ENCODE measurements around the gene FNDC3A.

The FNDC3A gene

DNA sequence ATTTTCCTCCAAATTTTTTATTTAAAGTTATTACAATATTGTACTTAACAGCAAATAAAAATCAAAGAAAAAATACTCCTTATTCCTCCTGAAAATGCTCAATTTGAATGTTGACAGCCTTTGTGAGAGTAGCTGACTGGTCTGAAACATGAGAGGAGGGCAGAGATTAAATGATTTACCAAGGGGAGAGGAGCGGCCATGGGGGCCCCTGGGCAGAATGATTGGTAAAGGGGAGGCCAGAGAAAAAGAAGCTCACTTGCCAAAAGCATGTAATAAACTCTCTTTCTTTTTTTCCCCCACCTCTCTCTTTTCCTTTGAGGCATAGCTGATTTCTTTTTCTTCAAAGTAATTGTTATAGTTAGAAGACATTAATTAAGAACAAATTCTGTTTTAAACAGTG lies 30.1 kb upstream of the FNDC3A start:
- TF ChIP-seq, protein P1, sequence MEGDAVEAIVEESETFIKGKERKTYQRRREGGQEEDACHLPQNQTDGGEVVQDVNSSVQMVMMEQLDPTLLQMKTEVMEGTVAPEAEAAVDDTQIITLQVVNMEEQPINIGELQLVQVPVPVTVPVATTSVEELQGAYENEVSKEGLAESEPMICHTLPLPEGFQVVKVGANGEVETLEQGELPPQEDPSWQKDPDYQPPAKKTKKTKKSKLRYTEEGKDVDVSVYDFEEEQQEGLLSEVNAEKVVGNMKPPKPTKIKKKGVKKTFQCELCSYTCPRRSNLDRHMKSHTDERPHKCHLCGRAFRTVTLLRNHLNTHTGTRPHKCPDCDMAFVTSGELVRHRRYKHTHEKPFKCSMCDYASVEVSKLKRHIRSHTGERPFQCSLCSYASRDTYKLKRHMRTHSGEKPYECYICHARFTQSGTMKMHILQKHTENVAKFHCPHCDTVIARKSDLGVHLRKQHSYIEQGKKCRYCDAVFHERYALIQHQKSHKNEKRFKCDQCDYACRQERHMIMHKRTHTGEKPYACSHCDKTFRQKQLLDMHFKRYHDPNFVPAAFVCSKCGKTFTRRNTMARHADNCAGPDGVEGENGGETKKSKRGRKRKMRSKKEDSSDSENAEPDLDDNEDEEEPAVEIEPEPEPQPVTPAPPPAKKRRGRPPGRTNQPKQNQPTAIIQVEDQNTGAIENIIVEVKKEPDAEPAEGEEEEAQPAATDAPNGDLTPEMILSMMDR (IDR thresholded peaks at IDR 0.05) = no peak

- TF ChIP-seq, protein P1 (IDR thresholded peaks at IDR 0.05) = no peak
Observed at GRCh38 chr13:48946163-48946562, 29.5 kb upstream of the FNDC3A start.

DNA sequence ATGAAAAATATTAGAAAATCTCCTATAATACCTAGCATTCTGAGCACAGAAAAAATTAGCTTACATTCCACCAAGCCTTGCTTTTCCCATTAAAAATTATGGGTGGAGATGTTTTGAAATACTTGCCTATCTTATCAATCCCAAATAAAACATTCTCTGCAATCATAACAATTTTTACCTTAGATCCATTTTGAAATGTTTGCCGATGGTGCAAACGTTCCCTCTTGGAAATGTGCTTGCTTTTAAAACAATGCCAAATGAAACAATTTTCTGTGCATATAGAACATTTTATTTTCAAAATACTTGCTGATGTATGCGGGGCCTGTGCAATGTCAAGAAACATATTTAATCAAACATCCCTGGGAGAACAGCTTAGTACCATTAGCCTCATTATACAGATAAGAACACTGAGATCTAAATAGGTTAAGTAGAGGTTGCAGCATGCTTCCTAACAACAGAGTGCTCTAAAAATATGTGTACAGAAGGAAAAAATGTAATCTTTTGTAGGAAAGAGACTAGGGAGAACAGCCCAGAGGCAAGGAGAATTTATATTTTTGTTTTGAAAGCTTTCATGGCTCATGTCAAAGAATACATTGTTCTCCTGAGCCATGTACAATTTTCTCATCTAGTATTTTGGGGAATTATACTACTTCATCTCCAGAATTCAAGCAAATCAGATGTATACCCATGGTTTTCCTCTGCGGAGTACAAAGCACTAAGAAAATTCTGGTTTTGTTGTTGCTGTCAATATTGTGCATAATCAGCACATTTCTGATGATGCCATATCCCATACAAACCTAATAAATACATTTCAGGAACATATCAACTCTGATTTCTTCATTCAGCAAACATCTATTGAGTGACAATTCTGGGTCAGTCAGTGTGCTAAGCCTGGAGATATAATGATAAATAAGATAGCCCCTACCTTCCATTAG lies 25.9 kb upstream of the FNDC3A start:
- TF ChIP-seq, protein P1 (IDR thresholded peaks at IDR 0.05) = no peak

- TF ChIP-seq, protein P1 (IDR thresholded peaks at IDR 0.05) = no peak
Observed at GRCh38 chr13:48950501-48950875, 25.2 kb upstream of the FNDC3A start.

GRCh38 chr13:48954081-48954480 lies 21.6 kb upstream of the FNDC3A start:
- TF ChIP-seq, protein P1 (IDR thresholded peaks at IDR 0.05) = no peak

DNA sequence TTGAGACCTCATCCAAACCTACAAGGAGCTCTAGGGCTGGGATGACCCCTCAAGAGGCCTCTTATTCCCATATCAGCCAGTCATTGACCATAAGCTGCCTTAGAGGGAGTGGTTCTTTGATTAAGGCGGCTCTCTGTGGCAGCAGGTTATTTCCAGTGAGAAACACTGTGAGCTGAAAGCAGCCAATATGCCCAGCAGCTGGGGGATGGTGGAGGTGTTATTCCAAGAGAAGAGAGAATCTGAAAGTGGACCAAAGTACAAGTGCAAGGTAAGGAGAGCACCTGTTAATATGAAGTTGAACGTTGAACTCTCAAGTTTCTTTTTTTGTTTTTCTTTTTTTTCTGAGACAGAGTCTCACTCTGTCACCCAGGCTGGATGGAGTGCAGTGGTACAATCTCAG lies 20.2 kb upstream of the FNDC3A start:
- TF ChIP-seq, protein P1 (IDR thresholded peaks at IDR 0.05) = no peak

DNA sequence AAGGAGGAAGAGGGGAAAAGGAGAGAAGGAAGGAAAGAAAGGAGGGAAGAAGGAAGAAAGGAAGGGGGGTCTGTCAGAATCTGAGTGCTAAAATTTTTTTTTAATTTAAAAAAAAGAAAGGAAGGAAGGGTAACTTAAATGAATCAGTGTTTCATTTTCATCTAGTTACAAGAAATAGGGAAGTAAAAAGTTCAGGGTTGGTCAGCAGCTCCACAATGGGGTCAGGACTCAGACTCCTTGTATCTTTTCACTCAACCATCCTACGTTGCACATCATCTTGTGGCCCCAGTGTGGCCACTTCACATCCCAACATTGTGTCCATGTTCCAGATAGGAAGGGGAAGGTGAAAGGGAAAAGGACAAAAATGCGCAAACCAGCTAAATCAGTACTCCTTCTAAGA lies 14.3 kb upstream of the FNDC3A start:
- TF ChIP-seq, protein P1 (IDR thresholded peaks at IDR 0.05) = no peak
